CD8-positive, alpha-beta memory T cell (primary cell): ENCODE results near the gene FAM186B. TPM values are rescaled to one million over a fixed set of nuclear protein-coding genes. Genes with fewer than 3 reads are reported as not detected.

Experiments
- CTCF ChIA-PET: fragments of 350-600 bp; sonication (Branson Sonifier 250); formaldehyde crosslinking; loops from one replicate; lab custom pipeline; 2021; ENCODE audit warnings: antibody characterized with exemption; lab: Charles Lee
- POLR2A ChIA-PET: fragments of 350-600 bp; sonication (Branson Sonifier 250); formaldehyde crosslinking; loops from one replicate; lab custom pipeline; 2021; ENCODE audit warnings: antibody characterized with exemption; lab: Charles Lee
- DNase-seq, 5 donors: peaks; one replicate each; pipeline versions ENCODE4 v3.0.0 to v3.0.0-alpha.2; 2020 to 2022; ENCODE audit warnings: mixed read lengths in 1 of 5
- H3K27ac ChIP-seq: one replicate; pipeline ENCODE4 v1.7.0; 2013; ENCODE audit warnings: low read depth, mild to moderate bottlenecking, low read length, moderate library complexity
- H3K27me3 ChIP-seq: 2 replicates; pipeline ENCODE4 v1.7.0; 2013; ENCODE audit warnings: low read length, mild to moderate bottlenecking; ENCODE audit not compliant: insufficient read depth, poor library complexity, severe bottlenecking
- H3K36me3 ChIP-seq: 2 replicates; pipeline ENCODE4 v1.7.0; 2013; ENCODE audit warnings: mild to moderate bottlenecking, low read length, moderate library complexity; ENCODE audit not compliant: insufficient read depth
- H3K4me1 ChIP-seq: 2 replicates; pipeline ENCODE4 v1.7.0; 2013; ENCODE audit warnings: mild to moderate bottlenecking, low read length, moderate library complexity; ENCODE audit not compliant: insufficient read depth
- H3K4me3 ChIP-seq: 2 replicates; pipeline ENCODE4 v1.7.0; 2013; ENCODE audit warnings: mild to moderate bottlenecking, low read length
- H3K9me3 ChIP-seq: 2 replicates; pipeline ENCODE4 v1.7.0; 2013; ENCODE audit warnings: mild to moderate bottlenecking, low read length
- H3K27ac Mint-ChIP-seq, 8 donors: one replicate each; pipeline ENCODE4 v1.8.0; 2020 to 2021; ENCODE audit warnings: mixed read lengths in 8 of 8, mild to moderate bottlenecking in 6 of 8, inconsistent platforms in 3 of 8, moderate library complexity in 3 of 8
- H3K27me3 Mint-ChIP-seq, 2 donors: one replicate each; pipeline ENCODE4 v1.8.0; 2020 to 2021; ENCODE audit warnings: mixed read lengths in 2 of 2, mild to moderate bottlenecking in 1 of 2, moderate library complexity in 1 of 2
- H3K36me3 Mint-ChIP-seq, 3 donors: one replicate each; pipeline ENCODE4 v1.8.0; 2020 to 2021; ENCODE audit warnings: mixed read lengths in 3 of 3, inconsistent platforms in 1 of 3, mild to moderate bottlenecking in 1 of 3
- H3K4me1 Mint-ChIP-seq, 3 donors: one replicate each; pipeline ENCODE4 v1.8.0; 2020 to 2021; ENCODE audit warnings: mixed read lengths in 3 of 3, inconsistent platforms in 1 of 3, mild to moderate bottlenecking in 1 of 3
- H3K4me3 Mint-ChIP-seq, 7 donors: one replicate each; pipeline ENCODE4 v1.8.0; 2020 to 2021; ENCODE audit warnings: mixed read lengths in 7 of 7, mild to moderate bottlenecking in 6 of 7, moderate library complexity in 4 of 7, inconsistent platforms in 2 of 7
- H3K9me3 Mint-ChIP-seq, 5 donors: one replicate each; pipeline ENCODE4 v1.8.0; 2020 to 2022; ENCODE audit warnings: mixed read lengths in 5 of 5, mild to moderate bottlenecking in 3 of 5, moderate library complexity in 2 of 5, inconsistent platforms in 1 of 5
- polyA plus RNA-seq: library from polyadenylated mRNA; unstranded; fragments of 300-500 nt; fragmentation: Illumina TruSeq; gene quantifications from one replicate; pipeline ENCODE4 v1.2.3, GENCODE V29; 2021
- total RNA-seq, 2 experiments: library from RNA; stranded (reverse); gene quantifications; one replicate each; pipeline ENCODE4 v1.2.3, GENCODE V29; 2021

FAM186B gene
- total and polyA plus RNA-seq, 3 experiments from 2014 or later, result 0.11 to 0.15 TPM; not detected in 1

- Histone ChIP-seq H3K9me3 (no peaks in the 10 kb centered on the region), H3K36me3 (no peaks in the 10 kb centered on the region), H3K27me3 (no peaks in the 10 kb centered on the region), H3K4me3 (no peak overlapping the region), H3K4me1 (no peaks in the 10 kb centered on the region), H3K27ac (no peak overlapping the region)
- DNase-seq, result no peak
- H3K36me3 Mint-ChIP-seq, result no peaks in the 10 kb centered on the region
- CTCF ChIA-PET, result interaction anchor here (0.9 kb wide), 1 partner anchor 20 kb away, joined by 4 read pairs; no protein-coding TSS in a partner anchor
- no peak overlapping the region for H3K27ac Mint-ChIP-seq
- H3K4me1 Mint-ChIP-seq, result no peaks in the 10 kb centered on the region
- H3K4me3 Mint-ChIP-seq, result no peak overlapping the region
- no peaks in the 10 kb centered on the region for H3K9me3 Mint-ChIP-seq
- POLR2A ChIA-PET, result no interaction called here
- H3K27me3 Mint-ChIP-seq, result no peaks in the 10 kb centered on the region
Observed at GRCh38 chr12:49599961-49600360, 5.5 kb downstream of the FAM186B start.

GRCh38 chr12:49598527-49598926, 6.9 kb downstream of the FAM186B start:
- no peak for DNase-seq
- Histone ChIP-seq H3K4me3 (no peak overlapping the region), H3K27ac (no peak overlapping the region), H3K27me3 (no peaks in the 10 kb centered on the region), H3K9me3 (no peaks in the 10 kb centered on the region), H3K4me1 (no peaks in the 10 kb centered on the region), H3K36me3 (no peaks in the 10 kb centered on the region)
- Mint-ChIP-seq H3K36me3 (no peaks in the 10 kb centered on the region), H3K4me3 (no peak overlapping the region), H3K27me3 (no peaks in the 10 kb centered on the region), H3K4me1 (no peaks in the 10 kb centered on the region), H3K27ac (peak overlapping the region in 2 of 8 donors; percentile 56 to 75), H3K9me3 (no peaks in the 10 kb centered on the region)
- CTCF ChIA-PET, result no interaction called here
- POLR2A ChIA-PET, result no interaction called here

- CTCF ChIA-PET, result no interaction called here
- Mint-ChIP-seq H3K9me3 (peaks cover 0 to 3% (median 0%) of the 10 kb centered on the region in 5 donors), H3K4me3 (no peak overlapping the region), H3K36me3 (peaks cover 14 to 29% (median 15%) of the 10 kb centered on the region in 3 donors), H3K27ac (no peak overlapping the region), H3K27me3 (no peaks in the 10 kb centered on the region), H3K4me1 (peaks cover 0 to under 1% (median 0%) of the 10 kb centered on the region in 3 donors)
- no peaks in the 10 kb centered on the region for H3K9me3 ChIP-seq
- H3K27me3 ChIP-seq, result no peaks in the 10 kb centered on the region
- no peak overlapping the region for H3K27ac ChIP-seq
- no peaks in the 10 kb centered on the region for H3K4me1 ChIP-seq
- H3K36me3 ChIP-seq, result no peaks in the 10 kb centered on the region
- no peak overlapping the region for H3K4me3 ChIP-seq
- DNase-seq, result no peak
- POLR2A ChIA-PET, result no interaction called here
Observed at GRCh38 chr12:49588721-49589516, 16.5 kb downstream of the FAM186B start.

- Mint-ChIP-seq H3K27me3 (no peaks in the 10 kb centered on the region), H3K9me3 (peaks cover 0 to 3% (median 0%) of the 10 kb centered on the region in 5 donors)
- POLR2A ChIA-PET, result no interaction called here
Observed at GRCh38 chr12:49588281-49588680, 17.2 kb downstream of the FAM186B start.

GRCh38 chr12:49587174-49587908, 18.1 kb downstream of the FAM186B start:
- CTCF ChIA-PET, result no interaction called here
- POLR2A ChIA-PET, result no interaction called here
- Mint-ChIP-seq H3K36me3 (peaks cover 14 to 42% (median 16%) of the 10 kb centered on the region in 3 donors), H3K4me3 (no peak overlapping the region), H3K4me1 (peaks cover 0 to 1% (median 0%) of the 10 kb centered on the region in 3 donors), H3K27me3 (no peaks in the 10 kb centered on the region), H3K27ac (no peak overlapping the region), H3K9me3 (peaks cover 0 to 3% (median 0%) of the 10 kb centered on the region in 5 donors)
- H3K27ac ChIP-seq, result no peak overlapping the region
- no peak overlapping the region for H3K4me3 ChIP-seq
- H3K27me3 ChIP-seq, result no peaks in the 10 kb centered on the region
- no peaks in the 10 kb centered on the region for H3K4me1 ChIP-seq
- H3K36me3 ChIP-seq, result no peaks in the 10 kb centered on the region
- H3K9me3 ChIP-seq, result no peaks in the 10 kb centered on the region
- DNase-seq, result no peak

More at GRCh38 chr12:49588281-49588680, 17.2 kb downstream of the FAM186B start:
- Histone ChIP-seq H3K9me3 (no peaks in the 10 kb centered on the region), H3K27me3 (no peaks in the 10 kb centered on the region), H3K4me1 (no peaks in the 10 kb centered on the region), H3K27ac (no peak overlapping the region), H3K4me3 (no peak overlapping the region), H3K36me3 (no peaks in the 10 kb centered on the region)
- Mint-ChIP-seq H3K36me3 (peaks cover 14 to 36% (median 15%) of the 10 kb centered on the region in 3 donors), H3K4me3 (no peak overlapping the region), H3K27ac (no peak overlapping the region), H3K4me1 (peaks cover 0 to 1% (median 0%) of the 10 kb centered on the region in 3 donors)
- DNase-seq, result no peak
- CTCF ChIA-PET, result no interaction called here

- Histone ChIP-seq H3K4me3 (no peak overlapping the region), H3K27ac (no peak overlapping the region), H3K4me1 (peaks cover 2% of the 10 kb centered on the region), H3K9me3 (no peaks in the 10 kb centered on the region), H3K27me3 (no peaks in the 10 kb centered on the region), H3K36me3 (no peaks in the 10 kb centered on the region)
- ChIA-PET CTCF (interaction anchor here (1.1 to 1.3 kb wide), 2 partner anchors 19 to 37 kb away, joined by 3 read pairs; partner anchors contain the start of genes FAM186B and PRPF40B), POLR2A (no interaction called here)
- H3K4me3 Mint-ChIP-seq, result no peak overlapping the region
- H3K36me3 Mint-ChIP-seq, result peaks cover 9 to 39% (median 12%) of the 10 kb centered on the region in 3 donors
- H3K4me1 Mint-ChIP-seq, result peaks cover 0 to 5% (median 1%) of the 10 kb centered on the region in 3 donors
- no peaks in the 10 kb centered on the region for H3K27me3 Mint-ChIP-seq
- no peak for DNase-seq
- no peak overlapping the region for H3K27ac Mint-ChIP-seq
- peaks cover 0 to 2% (median 0%) of the 10 kb centered on the region in 5 donors for H3K9me3 Mint-ChIP-seq
Observed at GRCh38 chr12:49585477-49586459, 19.7 kb downstream of the FAM186B start.

GRCh38 chr12:49584591-49584990, 20.8 kb downstream of the FAM186B start:
- no peak for DNase-seq
- no peaks in the 10 kb centered on the region for H3K27me3 Mint-ChIP-seq
- no peaks in the 10 kb centered on the region for H3K9me3 Mint-ChIP-seq
- peak overlapping the region in 2 of 8 donors; percentile 40 to 47 for H3K27ac Mint-ChIP-seq
- H3K36me3 Mint-ChIP-seq, result peaks cover 0 to 39% (median 10%) of the 10 kb centered on the region in 3 donors
- Histone ChIP-seq H3K4me1 (peaks cover 8% of the 10 kb centered on the region), H3K4me3 (no peak overlapping the region), H3K9me3 (no peaks in the 10 kb centered on the region), H3K27ac (no peak overlapping the region), H3K36me3 (no peaks in the 10 kb centered on the region), H3K27me3 (no peaks in the 10 kb centered on the region)
- H3K4me3 Mint-ChIP-seq, result no peak overlapping the region
- peaks cover 4 to 11% (median 5%) of the 10 kb centered on the region in 3 donors for H3K4me1 Mint-ChIP-seq
- POLR2A ChIA-PET, result no interaction called here
- CTCF ChIA-PET, result interaction anchor here (1.3 kb wide), 1 partner anchor 38 kb away, joined by 3 read pairs; the partner anchor contains the start of gene PRPF40B
